Measurements from ENCODE around the gene CPNE9. TPM values are rescaled to one million over a fixed set of nuclear protein-coding genes. Genes with fewer than 3 reads are reported as not detected.

The CPNE9 gene
- total and polyA plus RNA-seq, 2 experiments from 2014 or later, result 7.0 to 8.8 TPM

GRCh38 chr3:9673082-9673481 is 30.6 kb upstream of the CPNE9 start (continued):
- TF ChIP-seq, protein P1, sequence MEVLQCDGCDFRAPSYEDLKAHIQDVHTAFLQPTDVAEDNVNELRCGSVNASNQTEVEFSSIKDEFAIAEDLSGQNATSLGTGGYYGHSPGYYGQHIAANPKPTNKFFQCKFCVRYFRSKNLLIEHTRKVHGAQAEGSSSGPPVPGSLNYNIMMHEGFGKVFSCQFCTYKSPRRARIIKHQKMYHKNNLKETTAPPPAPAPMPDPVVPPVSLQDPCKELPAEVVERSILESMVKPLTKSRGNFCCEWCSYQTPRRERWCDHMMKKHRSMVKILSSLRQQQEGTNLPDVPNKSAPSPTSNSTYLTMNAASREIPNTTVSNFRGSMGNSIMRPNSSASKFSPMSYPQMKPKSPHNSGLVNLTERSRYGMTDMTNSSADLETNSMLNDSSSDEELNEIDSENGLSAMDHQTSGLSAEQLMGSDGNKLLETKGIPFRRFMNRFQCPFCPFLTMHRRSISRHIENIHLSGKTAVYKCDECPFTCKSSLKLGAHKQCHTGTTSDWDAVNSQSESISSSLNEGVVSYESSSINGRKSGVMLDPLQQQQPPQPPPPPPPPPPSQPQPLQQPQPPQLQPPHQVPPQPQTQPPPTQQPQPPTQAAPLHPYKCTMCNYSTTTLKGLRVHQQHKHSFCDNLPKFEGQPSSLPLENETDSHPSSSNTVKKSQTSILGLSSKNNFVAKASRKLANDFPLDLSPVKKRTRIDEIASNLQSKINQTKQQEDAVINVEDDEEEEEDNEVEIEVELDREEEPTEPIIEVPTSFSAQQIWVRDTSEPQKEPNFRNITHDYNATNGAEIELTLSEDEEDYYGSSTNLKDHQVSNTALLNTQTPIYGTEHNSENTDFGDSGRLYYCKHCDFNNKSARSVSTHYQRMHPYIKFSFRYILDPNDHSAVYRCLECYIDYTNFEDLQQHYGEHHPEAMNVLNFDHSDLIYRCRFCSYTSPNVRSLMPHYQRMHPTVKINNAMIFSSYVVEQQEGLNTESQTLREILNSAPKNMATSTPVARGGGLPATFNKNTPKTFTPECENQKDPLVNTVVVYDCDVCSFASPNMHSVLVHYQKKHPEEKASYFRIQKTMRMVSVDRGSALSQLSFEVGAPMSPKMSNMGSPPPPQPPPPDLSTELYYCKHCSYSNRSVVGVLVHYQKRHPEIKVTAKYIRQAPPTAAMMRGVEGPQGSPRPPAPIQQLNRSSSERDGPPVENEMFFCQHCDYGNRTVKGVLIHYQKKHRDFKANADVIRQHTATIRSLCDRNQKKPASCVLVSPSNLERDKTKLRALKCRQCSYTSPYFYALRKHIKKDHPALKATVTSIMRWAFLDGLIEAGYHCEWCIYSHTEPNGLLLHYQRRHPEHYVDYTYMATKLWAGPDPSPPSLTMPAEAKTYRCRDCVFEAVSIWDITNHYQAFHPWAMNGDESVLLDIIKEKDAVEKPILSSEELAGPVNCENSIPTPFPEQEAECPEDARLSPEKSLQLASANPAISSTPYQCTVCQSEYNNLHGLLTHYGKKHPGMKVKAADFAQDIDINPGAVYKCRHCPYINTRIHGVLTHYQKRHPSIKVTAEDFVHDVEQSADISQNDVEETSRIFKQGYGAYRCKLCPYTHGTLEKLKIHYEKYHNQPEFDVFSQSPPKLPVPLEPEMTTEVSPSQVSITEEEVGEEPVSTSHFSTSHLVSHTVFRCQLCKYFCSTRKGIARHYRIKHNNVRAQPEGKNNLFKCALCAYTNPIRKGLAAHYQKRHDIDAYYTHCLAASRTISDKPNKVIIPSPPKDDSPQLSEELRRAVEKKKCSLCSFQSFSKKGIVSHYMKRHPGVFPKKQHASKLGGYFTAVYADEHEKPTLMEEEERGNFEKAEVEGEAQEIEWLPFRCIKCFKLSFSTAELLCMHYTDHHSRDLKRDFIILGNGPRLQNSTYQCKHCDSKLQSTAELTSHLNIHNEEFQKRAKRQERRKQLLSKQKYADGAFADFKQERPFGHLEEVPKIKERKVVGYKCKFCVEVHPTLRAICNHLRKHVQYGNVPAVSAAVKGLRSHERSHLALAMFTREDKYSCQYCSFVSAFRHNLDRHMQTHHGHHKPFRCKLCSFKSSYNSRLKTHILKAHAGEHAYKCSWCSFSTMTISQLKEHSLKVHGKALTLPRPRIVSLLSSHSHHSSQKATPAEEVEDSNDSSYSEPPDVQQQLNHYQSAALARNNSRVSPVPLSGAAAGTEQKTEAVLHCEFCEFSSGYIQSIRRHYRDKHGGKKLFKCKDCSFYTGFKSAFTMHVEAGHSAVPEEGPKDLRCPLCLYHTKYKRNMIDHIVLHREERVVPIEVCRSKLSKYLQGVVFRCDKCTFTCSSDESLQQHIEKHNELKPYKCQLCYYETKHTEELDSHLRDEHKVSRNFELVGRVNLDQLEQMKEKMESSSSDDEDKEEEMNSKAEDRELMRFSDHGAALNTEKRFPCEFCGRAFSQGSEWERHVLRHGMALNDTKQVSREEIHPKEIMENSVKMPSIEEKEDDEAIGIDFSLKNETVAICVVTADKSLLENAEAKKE (CRISPR knock-in tag; IDR thresholded peaks at IDR 0.05), result no peak
- TF ChIP-seq ZNF114 (CRISPR knock-in tag; IDR thresholded peaks at IDR 0.05), result no peak

- H2AFZ ChIP-seq, result no peak overlapping the region
- no peak overlapping the region for H3K4me2 ChIP-seq
- H3K27ac ChIP-seq (ENCODE audit: low read depth), result no peak overlapping the region
- ATAC-seq, result no peak
- no peak for DNase-seq (ENCODE audit: low spot score)
- H3K27ac Mint-ChIP-seq, result no peak overlapping the region
- H4K20me1 ChIP-seq (replicated peaks; ENCODE audit: insufficient read depth), result peaks cover 15% of the 10 kb centered on the region; the same call in 1 of the 2 replicates
- no peaks in the 10 kb centered on the region for H3K9me2 ChIP-seq (ENCODE audit: insufficient read depth)
- H3K27me3 Mint-ChIP-seq (ENCODE audit: insufficient read depth, low read depth, poor library complexity), result peaks cover 2% of the 10 kb centered on the region
- peaks cover 18% of the 10 kb centered on the region for H3K36me3 ChIP-seq (ENCODE audit: insufficient read depth)
- no peaks in the 10 kb centered on the region for H3K4me1 ChIP-seq (ENCODE audit: insufficient read depth)
- no peaks in the 10 kb centered on the region for H3K79me2 ChIP-seq (replicated peaks; ENCODE audit: insufficient read depth)
- no peak overlapping the region for H3K4me3 Mint-ChIP-seq
- H3K4me3 ChIP-seq, result no peak overlapping the region
- peaks cover 45% of the 10 kb centered on the region for H3K36me3 Mint-ChIP-seq (ENCODE audit: low read depth)
- H3K4me1 Mint-ChIP-seq, result no peaks in the 10 kb centered on the region
- no peak for TF ChIP-seq CTCF (conservative IDR thresholded peaks at IDR 0.05; ENCODE audit: low read depth in 2 of 2)
- TF ChIP-seq NANOG (IDR thresholded peaks at IDR 0.05; ENCODE audit: borderline replicate concordance), result no peak
- TF ChIP-seq REST (IDR thresholded peaks at IDR 0.05; ENCODE audit: unreplicated experiment), result no peak
- no peak for TF ChIP-seq STAT1 (IDR thresholded peaks at IDR 0.05; ENCODE audit: unreplicated experiment)
- TF ChIP-seq, protein P2, sequence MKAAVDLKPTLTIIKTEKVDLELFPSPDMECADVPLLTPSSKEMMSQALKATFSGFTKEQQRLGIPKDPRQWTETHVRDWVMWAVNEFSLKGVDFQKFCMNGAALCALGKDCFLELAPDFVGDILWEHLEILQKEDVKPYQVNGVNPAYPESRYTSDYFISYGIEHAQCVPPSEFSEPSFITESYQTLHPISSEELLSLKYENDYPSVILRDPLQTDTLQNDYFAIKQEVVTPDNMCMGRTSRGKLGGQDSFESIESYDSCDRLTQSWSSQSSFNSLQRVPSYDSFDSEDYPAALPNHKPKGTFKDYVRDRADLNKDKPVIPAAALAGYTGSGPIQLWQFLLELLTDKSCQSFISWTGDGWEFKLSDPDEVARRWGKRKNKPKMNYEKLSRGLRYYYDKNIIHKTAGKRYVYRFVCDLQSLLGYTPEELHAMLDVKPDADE (IDR thresholded peaks at IDR 0.05), result no peak
- TF ChIP-seq JUNB (IDR thresholded peaks at IDR 0.05; ENCODE audit: unreplicated experiment), result no peak
- no peak for TF ChIP-seq ZNF114 (CRISPR knock-in tag; IDR thresholded peaks at IDR 0.05)
- no peak for TF ChIP-seq EZH2 (IDR thresholded peaks at IDR 0.05; ENCODE audit: low read depth, unreplicated experiment)
- no peak for TF ChIP-seq POLR2AphosphoS5 (IDR thresholded peaks at IDR 0.05; ENCODE audit: low read depth)
- no peak for TF ChIP-seq EZH2phosphoT487 (IDR thresholded peaks at IDR 0.05; ENCODE audit: unreplicated experiment)
- no peaks in the 10 kb centered on the region for H3K27me3 ChIP-seq (ENCODE audit: insufficient read depth)
- no peaks in the 10 kb centered on the region for H3F3A ChIP-seq (replicated peaks; ENCODE audit: low read depth)
- H3K9me3 Mint-ChIP-seq, result no peaks in the 10 kb centered on the region
Measured at GRCh38 chr3:9673752-9674151, 29.9 kb upstream of the CPNE9 start.
